ENCODE measurements around the gene SNX12. TPM values are rescaled to one million over a fixed set of nuclear protein-coding genes. Genes with fewer than 3 reads are reported as not detected.

Gene SNX12
- total RNA-seq, 1 experiment from 2014 or later: 69.4 TPM

DNA sequence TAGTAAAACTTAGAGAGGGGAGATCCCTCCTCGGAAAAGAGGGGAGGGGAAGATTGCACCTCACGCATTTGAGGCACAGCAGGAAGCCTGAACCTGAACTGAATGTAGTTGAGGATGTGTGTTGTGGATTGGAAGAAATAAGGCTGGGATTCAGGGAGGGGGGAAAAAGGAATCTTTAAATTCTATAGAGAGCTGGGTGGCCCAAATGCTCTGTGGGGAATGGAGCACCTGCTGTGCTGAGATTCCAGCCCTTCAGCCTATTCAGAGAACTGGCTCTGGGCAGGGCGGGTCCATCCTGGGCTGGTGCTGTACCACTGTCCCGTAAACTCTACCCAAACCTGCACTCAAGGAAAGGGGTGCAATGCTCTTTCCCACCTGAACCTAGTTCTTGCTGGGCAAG is 31.6 kb upstream of the SNX12 start (continued):
- TF ChIP-seq CBFB (CRISPR knock-in tag; IDR thresholded peaks at IDR 0.05; ENCODE audit: low read depth): no peak
- TF ChIP-seq, protein P1, sequence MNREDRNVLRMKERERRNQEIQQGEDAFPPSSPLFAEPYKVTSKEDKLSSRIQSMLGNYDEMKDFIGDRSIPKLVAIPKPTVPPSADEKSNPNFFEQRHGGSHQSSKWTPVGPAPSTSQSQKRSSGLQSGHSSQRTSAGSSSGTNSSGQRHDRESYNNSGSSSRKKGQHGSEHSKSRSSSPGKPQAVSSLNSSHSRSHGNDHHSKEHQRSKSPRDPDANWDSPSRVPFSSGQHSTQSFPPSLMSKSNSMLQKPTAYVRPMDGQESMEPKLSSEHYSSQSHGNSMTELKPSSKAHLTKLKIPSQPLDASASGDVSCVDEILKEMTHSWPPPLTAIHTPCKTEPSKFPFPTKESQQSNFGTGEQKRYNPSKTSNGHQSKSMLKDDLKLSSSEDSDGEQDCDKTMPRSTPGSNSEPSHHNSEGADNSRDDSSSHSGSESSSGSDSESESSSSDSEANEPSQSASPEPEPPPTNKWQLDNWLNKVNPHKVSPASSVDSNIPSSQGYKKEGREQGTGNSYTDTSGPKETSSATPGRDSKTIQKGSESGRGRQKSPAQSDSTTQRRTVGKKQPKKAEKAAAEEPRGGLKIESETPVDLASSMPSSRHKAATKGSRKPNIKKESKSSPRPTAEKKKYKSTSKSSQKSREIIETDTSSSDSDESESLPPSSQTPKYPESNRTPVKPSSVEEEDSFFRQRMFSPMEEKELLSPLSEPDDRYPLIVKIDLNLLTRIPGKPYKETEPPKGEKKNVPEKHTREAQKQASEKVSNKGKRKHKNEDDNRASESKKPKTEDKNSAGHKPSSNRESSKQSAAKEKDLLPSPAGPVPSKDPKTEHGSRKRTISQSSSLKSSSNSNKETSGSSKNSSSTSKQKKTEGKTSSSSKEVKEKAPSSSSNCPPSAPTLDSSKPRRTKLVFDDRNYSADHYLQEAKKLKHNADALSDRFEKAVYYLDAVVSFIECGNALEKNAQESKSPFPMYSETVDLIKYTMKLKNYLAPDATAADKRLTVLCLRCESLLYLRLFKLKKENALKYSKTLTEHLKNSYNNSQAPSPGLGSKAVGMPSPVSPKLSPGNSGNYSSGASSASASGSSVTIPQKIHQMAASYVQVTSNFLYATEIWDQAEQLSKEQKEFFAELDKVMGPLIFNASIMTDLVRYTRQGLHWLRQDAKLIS (CRISPR knock-in tag; IDR thresholded peaks at IDR 0.05; ENCODE audit: borderline replicate concordance): no peak
- peak; percentile 49; the same call in 1 of the 2 replicates for TF ChIP-seq TEAD1 (CRISPR knock-in tag; IDR thresholded peaks at IDR 0.05)
- TF ChIP-seq JAZF1 (CRISPR knock-in tag; IDR thresholded peaks at IDR 0.05): no peak
- TF ChIP-seq, protein P2, sequence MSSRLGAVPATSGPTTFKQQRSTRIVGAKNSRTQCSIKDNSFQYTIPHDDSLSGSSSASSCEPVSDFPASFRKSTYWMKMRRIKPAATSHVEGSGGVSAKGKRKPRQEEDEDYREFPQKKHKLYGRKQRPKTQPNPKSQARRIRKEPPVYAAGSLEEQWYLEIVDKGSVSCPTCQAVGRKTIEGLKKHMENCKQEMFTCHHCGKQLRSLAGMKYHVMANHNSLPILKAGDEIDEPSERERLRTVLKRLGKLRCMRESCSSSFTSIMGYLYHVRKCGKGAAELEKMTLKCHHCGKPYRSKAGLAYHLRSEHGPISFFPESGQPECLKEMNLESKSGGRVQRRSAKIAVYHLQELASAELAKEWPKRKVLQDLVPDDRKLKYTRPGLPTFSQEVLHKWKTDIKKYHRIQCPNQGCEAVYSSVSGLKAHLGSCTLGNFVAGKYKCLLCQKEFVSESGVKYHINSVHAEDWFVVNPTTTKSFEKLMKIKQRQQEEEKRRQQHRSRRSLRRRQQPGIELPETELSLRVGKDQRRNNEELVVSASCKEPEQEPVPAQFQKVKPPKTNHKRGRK (CRISPR knock-in tag; IDR thresholded peaks at IDR 0.05; ENCODE audit: borderline replicate concordance): no peak
- 0 out of 2 replicates have a peak, but pooled peaks have one; percentile 28 for TF ChIP-seq ETV6 (CRISPR knock-in tag; IDR thresholded peaks at IDR 0.05)
- TF ChIP-seq, protein P3, sequence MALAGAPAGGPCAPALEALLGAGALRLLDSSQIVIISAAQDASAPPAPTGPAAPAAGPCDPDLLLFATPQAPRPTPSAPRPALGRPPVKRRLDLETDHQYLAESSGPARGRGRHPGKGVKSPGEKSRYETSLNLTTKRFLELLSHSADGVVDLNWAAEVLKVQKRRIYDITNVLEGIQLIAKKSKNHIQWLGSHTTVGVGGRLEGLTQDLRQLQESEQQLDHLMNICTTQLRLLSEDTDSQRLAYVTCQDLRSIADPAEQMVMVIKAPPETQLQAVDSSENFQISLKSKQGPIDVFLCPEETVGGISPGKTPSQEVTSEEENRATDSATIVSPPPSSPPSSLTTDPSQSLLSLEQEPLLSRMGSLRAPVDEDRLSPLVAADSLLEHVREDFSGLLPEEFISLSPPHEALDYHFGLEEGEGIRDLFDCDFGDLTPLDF (CRISPR knock-in tag; IDR thresholded peaks at IDR 0.05): no peak
- TF ChIP-seq SP1 (CRISPR knock-in tag; conservative IDR thresholded peaks at IDR 0.05): no peak
- no peak for TF ChIP-seq NFE2L1 (CRISPR knock-in tag; IDR thresholded peaks at IDR 0.05)
- TF ChIP-seq, protein P4, sequence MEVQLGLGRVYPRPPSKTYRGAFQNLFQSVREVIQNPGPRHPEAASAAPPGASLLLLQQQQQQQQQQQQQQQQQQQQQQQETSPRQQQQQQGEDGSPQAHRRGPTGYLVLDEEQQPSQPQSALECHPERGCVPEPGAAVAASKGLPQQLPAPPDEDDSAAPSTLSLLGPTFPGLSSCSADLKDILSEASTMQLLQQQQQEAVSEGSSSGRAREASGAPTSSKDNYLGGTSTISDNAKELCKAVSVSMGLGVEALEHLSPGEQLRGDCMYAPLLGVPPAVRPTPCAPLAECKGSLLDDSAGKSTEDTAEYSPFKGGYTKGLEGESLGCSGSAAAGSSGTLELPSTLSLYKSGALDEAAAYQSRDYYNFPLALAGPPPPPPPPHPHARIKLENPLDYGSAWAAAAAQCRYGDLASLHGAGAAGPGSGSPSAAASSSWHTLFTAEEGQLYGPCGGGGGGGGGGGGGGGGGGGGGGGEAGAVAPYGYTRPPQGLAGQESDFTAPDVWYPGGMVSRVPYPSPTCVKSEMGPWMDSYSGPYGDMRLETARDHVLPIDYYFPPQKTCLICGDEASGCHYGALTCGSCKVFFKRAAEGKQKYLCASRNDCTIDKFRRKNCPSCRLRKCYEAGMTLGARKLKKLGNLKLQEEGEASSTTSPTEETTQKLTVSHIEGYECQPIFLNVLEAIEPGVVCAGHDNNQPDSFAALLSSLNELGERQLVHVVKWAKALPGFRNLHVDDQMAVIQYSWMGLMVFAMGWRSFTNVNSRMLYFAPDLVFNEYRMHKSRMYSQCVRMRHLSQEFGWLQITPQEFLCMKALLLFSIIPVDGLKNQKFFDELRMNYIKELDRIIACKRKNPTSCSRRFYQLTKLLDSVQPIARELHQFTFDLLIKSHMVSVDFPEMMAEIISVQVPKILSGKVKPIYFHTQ (CRISPR knock-in tag; IDR thresholded peaks at IDR 0.05): no peak
- TF ChIP-seq, protein P5, sequence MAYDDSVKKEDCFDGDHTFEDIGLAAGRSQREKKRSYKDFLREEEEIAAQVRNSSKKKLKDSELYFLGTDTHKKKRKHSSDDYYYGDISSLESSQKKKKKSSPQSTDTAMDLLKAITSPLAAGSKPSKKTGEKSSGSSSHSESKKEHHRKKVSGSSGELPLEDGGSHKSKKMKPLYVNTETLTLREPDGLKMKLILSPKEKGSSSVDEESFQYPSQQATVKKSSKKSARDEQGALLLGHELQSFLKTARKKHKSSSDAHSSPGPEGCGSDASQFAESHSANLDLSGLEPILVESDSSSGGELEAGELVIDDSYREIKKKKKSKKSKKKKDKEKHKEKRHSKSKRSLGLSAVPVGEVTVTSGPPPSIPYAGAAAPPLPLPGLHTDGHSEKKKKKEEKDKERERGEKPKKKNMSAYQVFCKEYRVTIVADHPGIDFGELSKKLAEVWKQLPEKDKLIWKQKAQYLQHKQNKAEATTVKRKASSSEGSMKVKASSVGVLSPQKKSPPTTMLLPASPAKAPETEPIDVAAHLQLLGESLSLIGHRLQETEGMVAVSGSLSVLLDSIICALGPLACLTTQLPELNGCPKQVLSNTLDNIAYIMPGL (CRISPR knock-in tag; IDR thresholded peaks at IDR 0.05): no peak
- TF ChIP-seq NR2C2 (CRISPR knock-in tag; IDR thresholded peaks at IDR 0.05): no peak

DNA sequence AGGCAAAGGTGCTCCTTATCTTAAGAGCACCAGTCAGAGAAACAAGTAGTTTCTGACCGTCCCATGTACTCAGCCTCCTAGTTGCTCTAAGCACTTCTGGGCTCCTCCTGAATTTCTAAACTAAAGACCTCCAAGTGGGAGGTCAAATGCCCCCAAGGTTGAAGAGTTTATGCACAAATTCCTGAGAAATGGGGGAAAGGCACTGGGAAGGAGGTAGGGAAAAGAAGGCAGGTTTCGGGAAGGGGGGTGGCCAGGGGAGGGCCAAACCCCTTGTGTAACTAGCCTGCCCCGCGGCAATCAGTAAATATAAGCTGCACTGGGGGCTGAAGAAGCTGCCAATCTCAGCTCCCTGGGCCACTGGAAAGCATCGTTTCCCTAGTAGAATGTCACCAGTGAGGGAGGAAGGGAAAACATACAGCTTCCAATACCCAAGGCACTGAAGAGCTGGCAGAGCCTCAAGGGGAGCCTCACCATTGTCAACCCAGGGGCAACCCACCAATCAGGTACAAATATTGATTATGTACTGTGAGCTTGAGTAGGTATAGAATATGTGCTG is 30.9 kb upstream of the SNX12 start:
- Mint-ChIP-seq H3K9me3 (no peaks in the 10 kb centered on the region), H3K36me3 (0 out of 2 replicates have a peak, but pooled peaks cover 3% of the 10 kb centered on the region), H3K27me3 (ENCODE audit: low read depth) (no peaks in the 10 kb centered on the region; the same call in 1 of the 2 replicates), H3K27ac (peak overlapping the region; percentile 96), H3K4me3 (peak overlapping the region; percentile 69), H3K4me1 (peaks cover 52% of the 10 kb centered on the region)
- ChIA-PET CTCF (interaction anchor here (0.7 to 1.1 kb wide), 5 partner anchors 9 to 155 kb away, joined by 3 to 6 read pairs (median 4); partner anchors contain the start of genes MED12 and ZMYM3), POLR2A (interaction anchor here (1.0 to 1.2 kb wide), 2 partner anchors 19 to 83 kb away, joined by 3 to 5 read pairs; partner anchors contain the start of gene MED12)
- DNase-seq (ENCODE audit: low spot score) (peak; percentile 26), ATAC-seq (no peak; the same call in 1 of the 2 replicates)
- TF ChIP-seq NFATC4 (CRISPR knock-in tag; IDR thresholded peaks at IDR 0.05): no peak
- no peak for TF ChIP-seq SOX15 (CRISPR knock-in tag; IDR thresholded peaks at IDR 0.05)
- TF ChIP-seq, protein P6, sequence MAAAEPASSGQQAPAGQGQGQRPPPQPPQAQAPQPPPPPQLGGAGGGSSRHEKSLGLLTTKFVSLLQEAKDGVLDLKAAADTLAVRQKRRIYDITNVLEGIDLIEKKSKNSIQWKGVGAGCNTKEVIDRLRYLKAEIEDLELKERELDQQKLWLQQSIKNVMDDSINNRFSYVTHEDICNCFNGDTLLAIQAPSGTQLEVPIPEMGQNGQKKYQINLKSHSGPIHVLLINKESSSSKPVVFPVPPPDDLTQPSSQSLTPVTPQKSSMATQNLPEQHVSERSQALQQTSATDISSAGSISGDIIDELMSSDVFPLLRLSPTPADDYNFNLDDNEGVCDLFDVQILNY (CRISPR knock-in tag; IDR thresholded peaks at IDR 0.05): no peak
- no peak for TF ChIP-seq TP53 (CRISPR knock-in tag; IDR thresholded peaks at IDR 0.05)
- no peak for TF ChIP-seq OVOL2 (CRISPR knock-in tag; IDR thresholded peaks at IDR 0.05; ENCODE audit: borderline replicate concordance)
- TF ChIP-seq TEAD4 (CRISPR knock-in tag; IDR thresholded peaks at IDR 0.05): no peak
- no peak for TF ChIP-seq ZNF423 (CRISPR knock-in tag; IDR thresholded peaks at IDR 0.05)
- no peak for TF ChIP-seq ZNF263 (CRISPR knock-in tag; IDR thresholded peaks at IDR 0.05; ENCODE audit: low read depth)
- no peak for TF ChIP-seq NR3C1 (CRISPR knock-in tag; conservative IDR thresholded peaks at IDR 0.05; ENCODE audit: low read depth)
- TF ChIP-seq, protein P4 (CRISPR knock-in tag; IDR thresholded peaks at IDR 0.05): no peak
